GM23338 (cell line): ENCODE measurements around the gene EML4. TPM values are rescaled to one million over a fixed set of nuclear protein-coding genes. Genes with fewer than 3 reads are reported as not detected.

Source experiments
- ATAC-seq: fragments of 200-7000 bp; cut with Tn5 transposase; 3 replicates; pipeline ENCODE4 v1.9.1; 2020
- DNase-seq: peaks from one replicate; pipeline ENCODE4 v3.0.0-alpha.2; 2015; ENCODE audit warnings: low spot score
- H2AFZ ChIP-seq: fragments of 200-600 bp; sonication (generic); 2 replicates; pipeline ENCODE4 v1.8.0; 2016; ENCODE audit warnings: antibody characterized with exemption, mild to moderate bottlenecking, moderate library complexity
- H3F3A ChIP-seq: fragments of 200-600 bp; sonication (generic); replicated peaks from 2 replicates; pipeline ENCODE4 v1.8.0; 2017; ENCODE audit warnings: antibody characterized with exemption, mixed run types, low read depth
- H3K27ac ChIP-seq: fragments of 200-600 bp; sonication (generic); 2 replicates; pipeline ENCODE4 v1.6.1; 2016; ENCODE audit warnings: low read depth
- H3K27me3 ChIP-seq: fragments of 200-600 bp; sonication (generic); 2 replicates; pipeline ENCODE4 v1.8.0; 2016; ENCODE audit warnings: mild to moderate bottlenecking, mixed run types, moderate library complexity; ENCODE audit not compliant: insufficient read depth
- H3K36me3 ChIP-seq: fragments of 200-600 bp; sonication (generic); 2 replicates; pipeline ENCODE4 v1.8.0; 2016; ENCODE audit warnings: mild to moderate bottlenecking; ENCODE audit not compliant: insufficient read depth
- H3K4me1 ChIP-seq: fragments of 200-600 bp; sonication (generic); 2 replicates; pipeline ENCODE4 v1.8.0; 2016; ENCODE audit warnings: mild to moderate bottlenecking, moderate library complexity; ENCODE audit not compliant: insufficient read depth
- H3K4me2 ChIP-seq: fragments of 200-600 bp; sonication (generic); 2 replicates; pipeline ENCODE4 v1.7.1; 2017; ENCODE audit warnings: mixed run types
- H3K4me3 ChIP-seq: fragments of 200-600 bp; sonication (generic); 2 replicates; pipeline ENCODE4 v1.6.1; 2016; ENCODE audit warnings: mixed run types
- H3K79me2 ChIP-seq: fragments of 200-600 bp; sonication (generic); replicated peaks from 2 replicates; pipeline ENCODE4 v1.8.0; 2017; ENCODE audit warnings: mild to moderate bottlenecking; ENCODE audit not compliant: insufficient read depth
- H3K9me2 ChIP-seq: fragments of 200-600 bp; sonication (generic); 2 replicates; pipeline ENCODE4 v1.8.0; 2017; ENCODE audit not compliant: insufficient read depth
- H4K20me1 ChIP-seq: fragments of 200-600 bp; sonication (generic); replicated peaks from 2 replicates; pipeline ENCODE4 v1.8.0; 2017; ENCODE audit warnings: mild to moderate bottlenecking; ENCODE audit not compliant: insufficient read depth
- H3K27ac Mint-ChIP-seq: 2 replicates; pipeline ENCODE4 v1.8.0; 2020; ENCODE audit warnings: inconsistent platforms, mild to moderate bottlenecking, moderate library complexity, mixed read lengths
- H3K27me3 Mint-ChIP-seq: 3 replicates; pipeline ENCODE4 v1.8.0; 2022; ENCODE audit warnings: low read depth, mild to moderate bottlenecking, moderate library complexity, mixed read lengths, inconsistent platforms; ENCODE audit not compliant: insufficient read depth, poor library complexity
- H3K36me3 Mint-ChIP-seq: 3 replicates; pipeline ENCODE4 v1.8.0; 2021; ENCODE audit warnings: low read depth, mild to moderate bottlenecking, inconsistent platforms, moderate library complexity, mixed read lengths
- H3K4me1 Mint-ChIP-seq: 3 replicates; pipeline ENCODE4 v1.8.0; 2020; ENCODE audit warnings: mild to moderate bottlenecking, inconsistent platforms, mixed read lengths
- H3K4me3 Mint-ChIP-seq: 3 replicates; pipeline ENCODE4 v1.8.0; 2021; ENCODE audit warnings: moderate library complexity, mild to moderate bottlenecking, inconsistent platforms, mixed read lengths
- H3K9me3 Mint-ChIP-seq: 3 replicates; pipeline ENCODE4 v1.8.0; 2020; ENCODE audit warnings: moderate library complexity, mild to moderate bottlenecking, inconsistent platforms, mixed read lengths
- CREB1 ChIP-seq: fragments of 250-450 bp; sonication (Bioruptor Pico); IDR thresholded peaks from 2 replicates; pipeline ENCODE4 v1.5.0; 2020; ENCODE audit warnings: low read depth, mild to moderate bottlenecking, moderate library complexity
- EZH2 ChIP-seq: fragments of 200-600 bp; sonication (generic); IDR thresholded peaks from one replicate; pipeline ENCODE4 v1.8.0; 2017; ENCODE audit warnings: antibody characterized with exemption, mild to moderate bottlenecking, low read depth; ENCODE audit not compliant: unreplicated experiment
- JUNB ChIP-seq: IDR thresholded peaks from one replicate; pipeline ENCODE4 v1.6.1; 2016; ENCODE audit warnings: antibody characterized with exemption; ENCODE audit not compliant: unreplicated experiment
- STAT1 ChIP-seq: IDR thresholded peaks from one replicate; pipeline ENCODE4 v1.6.1; 2016; ENCODE audit warnings: antibody characterized with exemption; ENCODE audit not compliant: unreplicated experiment
- ZNF331 ChIP-seq: fragments of 250-450 bp; sonication (Bioruptor Pico); IDR thresholded peaks from 2 replicates; pipeline ENCODE4 v1.5.0; 2020; ENCODE audit warnings: low read depth, mild to moderate bottlenecking, moderate library complexity
- polyA plus RNA-seq: library from polyadenylated mRNA; unstranded; fragments of >200 nt; fragmentation: Nextera tagmentation; extraction: Ambion mirVana; gene quantifications from 2 replicates; pipeline ENCODE4 v1.2.1, GENCODE V29; 2016
- total RNA-seq: library from RNA; depleted of rRNA; stranded (reverse); fragments of >200 nt; shearing (Covaris generic); gene quantifications from 2 replicates; pipeline ENCODE4 v1.2.3, GENCODE V29; 2014
- TF ChIP-seq, protein P1 (sequence below): fragments of 250-450 bp; sonication (Bioruptor Pico); IDR thresholded peaks from 2 replicates; pipeline ENCODE4 v1.5.0; 2020; ENCODE audit warnings: mild to moderate bottlenecking, moderate library complexity

Gene EML4
- total and polyA plus RNA-seq, 2 experiments from 2014 or later, result 65.3 to 115 TPM

DNA sequence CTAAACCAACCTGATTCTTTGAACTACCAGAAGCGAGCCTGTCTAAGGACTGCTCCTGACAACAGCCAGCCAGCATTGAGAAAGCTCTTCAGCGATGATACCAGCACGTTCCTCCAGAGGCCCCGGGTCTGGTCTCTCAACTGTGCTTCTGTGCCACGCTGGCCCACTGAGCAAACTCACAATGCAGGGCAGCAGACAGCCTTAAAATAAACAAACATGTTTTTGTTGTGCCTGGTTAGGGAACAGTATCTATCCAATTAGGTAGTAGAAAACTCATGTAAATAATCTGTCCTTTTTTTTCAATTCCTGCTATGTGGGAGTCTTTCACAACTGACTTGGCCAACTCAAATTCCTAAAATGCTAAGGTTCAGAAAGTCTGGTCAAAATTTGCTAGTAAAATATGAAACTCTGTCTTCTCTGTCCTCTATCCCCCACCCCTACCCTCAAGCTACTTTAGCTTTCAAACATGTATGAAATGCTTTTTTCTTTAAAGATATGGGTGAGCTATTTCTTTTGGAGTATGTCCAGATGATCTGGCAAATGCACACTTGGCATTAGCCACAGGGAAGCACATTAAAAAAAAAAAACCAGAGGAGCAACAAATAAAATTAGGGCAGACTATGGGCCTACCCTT is 21.4 kb upstream of the EML4 start (continued):
- TF ChIP-seq, protein P1, sequence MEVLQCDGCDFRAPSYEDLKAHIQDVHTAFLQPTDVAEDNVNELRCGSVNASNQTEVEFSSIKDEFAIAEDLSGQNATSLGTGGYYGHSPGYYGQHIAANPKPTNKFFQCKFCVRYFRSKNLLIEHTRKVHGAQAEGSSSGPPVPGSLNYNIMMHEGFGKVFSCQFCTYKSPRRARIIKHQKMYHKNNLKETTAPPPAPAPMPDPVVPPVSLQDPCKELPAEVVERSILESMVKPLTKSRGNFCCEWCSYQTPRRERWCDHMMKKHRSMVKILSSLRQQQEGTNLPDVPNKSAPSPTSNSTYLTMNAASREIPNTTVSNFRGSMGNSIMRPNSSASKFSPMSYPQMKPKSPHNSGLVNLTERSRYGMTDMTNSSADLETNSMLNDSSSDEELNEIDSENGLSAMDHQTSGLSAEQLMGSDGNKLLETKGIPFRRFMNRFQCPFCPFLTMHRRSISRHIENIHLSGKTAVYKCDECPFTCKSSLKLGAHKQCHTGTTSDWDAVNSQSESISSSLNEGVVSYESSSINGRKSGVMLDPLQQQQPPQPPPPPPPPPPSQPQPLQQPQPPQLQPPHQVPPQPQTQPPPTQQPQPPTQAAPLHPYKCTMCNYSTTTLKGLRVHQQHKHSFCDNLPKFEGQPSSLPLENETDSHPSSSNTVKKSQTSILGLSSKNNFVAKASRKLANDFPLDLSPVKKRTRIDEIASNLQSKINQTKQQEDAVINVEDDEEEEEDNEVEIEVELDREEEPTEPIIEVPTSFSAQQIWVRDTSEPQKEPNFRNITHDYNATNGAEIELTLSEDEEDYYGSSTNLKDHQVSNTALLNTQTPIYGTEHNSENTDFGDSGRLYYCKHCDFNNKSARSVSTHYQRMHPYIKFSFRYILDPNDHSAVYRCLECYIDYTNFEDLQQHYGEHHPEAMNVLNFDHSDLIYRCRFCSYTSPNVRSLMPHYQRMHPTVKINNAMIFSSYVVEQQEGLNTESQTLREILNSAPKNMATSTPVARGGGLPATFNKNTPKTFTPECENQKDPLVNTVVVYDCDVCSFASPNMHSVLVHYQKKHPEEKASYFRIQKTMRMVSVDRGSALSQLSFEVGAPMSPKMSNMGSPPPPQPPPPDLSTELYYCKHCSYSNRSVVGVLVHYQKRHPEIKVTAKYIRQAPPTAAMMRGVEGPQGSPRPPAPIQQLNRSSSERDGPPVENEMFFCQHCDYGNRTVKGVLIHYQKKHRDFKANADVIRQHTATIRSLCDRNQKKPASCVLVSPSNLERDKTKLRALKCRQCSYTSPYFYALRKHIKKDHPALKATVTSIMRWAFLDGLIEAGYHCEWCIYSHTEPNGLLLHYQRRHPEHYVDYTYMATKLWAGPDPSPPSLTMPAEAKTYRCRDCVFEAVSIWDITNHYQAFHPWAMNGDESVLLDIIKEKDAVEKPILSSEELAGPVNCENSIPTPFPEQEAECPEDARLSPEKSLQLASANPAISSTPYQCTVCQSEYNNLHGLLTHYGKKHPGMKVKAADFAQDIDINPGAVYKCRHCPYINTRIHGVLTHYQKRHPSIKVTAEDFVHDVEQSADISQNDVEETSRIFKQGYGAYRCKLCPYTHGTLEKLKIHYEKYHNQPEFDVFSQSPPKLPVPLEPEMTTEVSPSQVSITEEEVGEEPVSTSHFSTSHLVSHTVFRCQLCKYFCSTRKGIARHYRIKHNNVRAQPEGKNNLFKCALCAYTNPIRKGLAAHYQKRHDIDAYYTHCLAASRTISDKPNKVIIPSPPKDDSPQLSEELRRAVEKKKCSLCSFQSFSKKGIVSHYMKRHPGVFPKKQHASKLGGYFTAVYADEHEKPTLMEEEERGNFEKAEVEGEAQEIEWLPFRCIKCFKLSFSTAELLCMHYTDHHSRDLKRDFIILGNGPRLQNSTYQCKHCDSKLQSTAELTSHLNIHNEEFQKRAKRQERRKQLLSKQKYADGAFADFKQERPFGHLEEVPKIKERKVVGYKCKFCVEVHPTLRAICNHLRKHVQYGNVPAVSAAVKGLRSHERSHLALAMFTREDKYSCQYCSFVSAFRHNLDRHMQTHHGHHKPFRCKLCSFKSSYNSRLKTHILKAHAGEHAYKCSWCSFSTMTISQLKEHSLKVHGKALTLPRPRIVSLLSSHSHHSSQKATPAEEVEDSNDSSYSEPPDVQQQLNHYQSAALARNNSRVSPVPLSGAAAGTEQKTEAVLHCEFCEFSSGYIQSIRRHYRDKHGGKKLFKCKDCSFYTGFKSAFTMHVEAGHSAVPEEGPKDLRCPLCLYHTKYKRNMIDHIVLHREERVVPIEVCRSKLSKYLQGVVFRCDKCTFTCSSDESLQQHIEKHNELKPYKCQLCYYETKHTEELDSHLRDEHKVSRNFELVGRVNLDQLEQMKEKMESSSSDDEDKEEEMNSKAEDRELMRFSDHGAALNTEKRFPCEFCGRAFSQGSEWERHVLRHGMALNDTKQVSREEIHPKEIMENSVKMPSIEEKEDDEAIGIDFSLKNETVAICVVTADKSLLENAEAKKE (CRISPR knock-in tag), result no peak
- TF ChIP-seq CREB1 (CRISPR knock-in tag), result no peak
- TF ChIP-seq STAT1, result no peak
- TF ChIP-seq JUNB, result no peak

DNA sequence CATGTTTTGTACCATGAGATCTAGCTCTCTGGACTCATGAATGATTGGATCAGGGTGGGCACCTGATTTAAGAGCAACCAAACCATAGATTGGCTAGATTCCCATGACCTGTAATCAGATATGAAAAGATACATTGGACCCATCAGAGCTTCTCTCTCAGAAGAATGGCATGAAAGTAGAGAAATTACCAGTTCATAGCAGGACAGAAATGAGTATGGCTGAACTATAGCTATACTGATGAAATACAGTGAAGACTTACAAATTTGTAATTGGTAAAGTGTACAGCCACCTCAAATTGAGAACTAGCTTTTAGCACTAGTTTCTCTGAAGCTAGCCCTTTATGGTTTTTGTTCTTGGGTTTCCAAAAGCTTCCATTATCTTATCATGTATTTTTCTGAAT is 19.0 kb upstream of the EML4 start:
- Mint-ChIP-seq H3K27me3 (peaks cover 5% of the 10 kb centered on the region), H3K4me1 (peaks cover 9% of the 10 kb centered on the region), H3K4me3 (no peak overlapping the region), H3K9me3 (no peaks in the 10 kb centered on the region; the same call in 2 of the 3 replicates), H3K36me3 (no peaks in the 10 kb centered on the region), H3K27ac (no peak overlapping the region)
- TF ChIP-seq, protein P1 (CRISPR knock-in tag), result no peak
- no peak for TF ChIP-seq ZNF331 (CRISPR knock-in tag)
- TF ChIP-seq STAT1, result no peak
- no peak for TF ChIP-seq JUNB
- TF ChIP-seq EZH2, result no peak
- Histone ChIP-seq H3K36me3 (no peaks in the 10 kb centered on the region), H3K4me3 (no peak overlapping the region), H3K27me3 (no peaks in the 10 kb centered on the region), H3K79me2 (no peaks in the 10 kb centered on the region), H3F3A (peaks cover 5% of the 10 kb centered on the region; the same call in 1 of the 2 replicates), H3K4me1 (peaks cover 10% of the 10 kb centered on the region), H3K4me2 (no peak overlapping the region), H4K20me1 (no peaks in the 10 kb centered on the region), H3K27ac (no peak overlapping the region), H3K9me2 (no peaks in the 10 kb centered on the region), H2AFZ (no peak overlapping the region)
- no peak for ATAC-seq
- no peak for DNase-seq
